ENCODE data around the gene RSBN1L.

The RSBN1L gene

DNA sequence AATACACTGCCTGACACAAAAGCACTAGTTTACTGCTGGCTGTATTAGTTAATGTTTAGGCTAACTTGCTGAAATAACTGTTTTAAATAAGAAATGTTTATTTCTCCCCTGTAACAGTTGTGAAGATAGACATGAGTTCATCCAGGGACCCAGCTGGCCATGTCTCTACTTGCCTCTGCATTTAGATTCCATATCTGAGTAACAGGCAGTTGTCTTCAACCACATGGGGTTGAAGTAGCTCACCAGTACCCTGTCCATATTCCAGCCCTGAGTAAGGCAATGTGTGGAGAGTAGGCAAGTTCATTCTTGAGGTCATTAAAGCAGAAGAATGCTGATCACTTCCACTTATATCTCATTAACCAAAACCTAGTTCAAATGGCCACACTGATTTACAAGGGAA is 31.1 kb upstream of the RSBN1L start:
- DNase-seq (ENCODE audit: low read depth): peak; percentile 94
- H3K4me3 ChIP-seq (ENCODE audit: low read length): no peak overlapping the region
- TF ChIP-seq, protein P1, sequence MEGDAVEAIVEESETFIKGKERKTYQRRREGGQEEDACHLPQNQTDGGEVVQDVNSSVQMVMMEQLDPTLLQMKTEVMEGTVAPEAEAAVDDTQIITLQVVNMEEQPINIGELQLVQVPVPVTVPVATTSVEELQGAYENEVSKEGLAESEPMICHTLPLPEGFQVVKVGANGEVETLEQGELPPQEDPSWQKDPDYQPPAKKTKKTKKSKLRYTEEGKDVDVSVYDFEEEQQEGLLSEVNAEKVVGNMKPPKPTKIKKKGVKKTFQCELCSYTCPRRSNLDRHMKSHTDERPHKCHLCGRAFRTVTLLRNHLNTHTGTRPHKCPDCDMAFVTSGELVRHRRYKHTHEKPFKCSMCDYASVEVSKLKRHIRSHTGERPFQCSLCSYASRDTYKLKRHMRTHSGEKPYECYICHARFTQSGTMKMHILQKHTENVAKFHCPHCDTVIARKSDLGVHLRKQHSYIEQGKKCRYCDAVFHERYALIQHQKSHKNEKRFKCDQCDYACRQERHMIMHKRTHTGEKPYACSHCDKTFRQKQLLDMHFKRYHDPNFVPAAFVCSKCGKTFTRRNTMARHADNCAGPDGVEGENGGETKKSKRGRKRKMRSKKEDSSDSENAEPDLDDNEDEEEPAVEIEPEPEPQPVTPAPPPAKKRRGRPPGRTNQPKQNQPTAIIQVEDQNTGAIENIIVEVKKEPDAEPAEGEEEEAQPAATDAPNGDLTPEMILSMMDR (IDR thresholded peaks at IDR 0.05; ENCODE audit: insufficient read depth, low read depth, low read length, missing control alignments): no peak

DNA sequence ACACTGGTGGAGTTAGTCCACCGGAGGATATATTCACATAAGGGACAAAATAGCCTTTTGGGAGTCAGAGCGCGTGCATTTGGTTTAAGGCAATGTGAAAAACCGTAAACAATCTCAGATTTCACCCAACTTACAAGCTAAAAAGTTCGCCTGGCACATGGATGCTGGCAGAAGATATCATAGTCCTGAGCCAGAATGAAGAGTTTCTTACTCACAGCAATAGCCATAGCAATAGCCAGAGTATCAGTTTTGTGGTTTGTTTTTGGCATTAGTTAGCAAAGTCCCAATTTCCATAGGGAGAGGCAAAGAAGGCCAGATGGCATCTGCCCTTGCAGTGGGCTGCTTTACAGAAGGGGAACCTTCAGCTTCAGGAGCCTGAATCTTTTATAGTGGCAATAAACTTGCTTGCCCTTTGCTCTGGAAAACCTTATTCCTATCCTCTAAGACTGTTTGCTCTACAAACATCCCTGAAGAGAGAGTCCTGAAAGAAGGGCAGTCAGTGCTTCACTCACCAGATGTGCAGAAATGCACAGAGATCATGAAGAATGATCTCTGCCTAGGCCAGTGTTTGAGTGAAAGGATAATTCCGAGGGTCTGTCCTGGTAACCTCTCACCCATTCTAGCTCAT is 28.7 kb upstream of the RSBN1L start:
- DNase-seq (ENCODE audit: low read depth): no peak
- TF ChIP-seq, protein P1 (IDR thresholded peaks at IDR 0.05; ENCODE audit: insufficient read depth, low read depth, low read length, missing control alignments): no peak

DNA sequence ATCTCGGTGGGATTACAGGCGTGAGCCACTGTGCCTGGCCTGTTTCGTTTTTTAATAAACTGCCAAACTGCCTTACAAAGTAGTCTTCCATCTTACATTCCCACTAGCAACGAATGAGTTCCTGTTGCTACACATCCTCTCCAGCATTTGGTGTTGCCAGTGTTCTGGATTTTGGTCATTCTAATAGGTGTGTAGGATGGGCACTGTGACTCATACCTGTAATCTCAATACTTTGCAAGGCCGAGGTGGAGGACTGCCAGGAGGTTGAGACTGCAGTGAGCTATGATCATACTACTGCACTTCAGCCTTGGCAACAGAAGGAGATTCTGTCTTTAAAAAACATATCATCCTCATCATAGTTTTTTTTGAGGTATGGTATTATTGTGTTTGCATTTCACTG is 21.4 kb upstream of the RSBN1L start:
- DNase-seq (ENCODE audit: low read depth): peak; percentile 95
- H3K4me3 ChIP-seq (ENCODE audit: low read length): no peak overlapping the region
- TF ChIP-seq, protein P1 (IDR thresholded peaks at IDR 0.05; ENCODE audit: insufficient read depth, low read depth, low read length, missing control alignments): no peak

More for the DNA sequence above, 28.7 kb upstream of the RSBN1L start:
- H3K4me3 ChIP-seq (ENCODE audit: low read length): no peak overlapping the region

DNA sequence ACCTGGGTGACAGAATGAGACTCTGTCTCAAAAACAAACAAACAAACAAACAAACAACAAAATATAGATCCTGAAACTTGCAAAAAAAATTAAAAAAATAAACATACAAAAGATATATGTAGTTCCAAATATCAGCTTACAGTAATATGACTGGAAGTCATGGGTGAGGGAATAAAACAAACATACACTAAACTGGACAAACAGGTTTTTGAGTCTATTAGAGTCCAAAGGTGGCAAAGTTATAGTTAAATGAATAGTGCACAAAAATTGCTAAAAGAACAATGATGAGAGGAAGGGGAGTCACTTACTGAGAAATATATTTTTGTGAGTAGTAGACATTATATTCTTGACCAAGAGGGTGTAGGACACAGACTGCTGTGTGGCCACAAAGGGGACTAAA is 16.7 kb upstream of the RSBN1L start:
- TF ChIP-seq, protein P1 (IDR thresholded peaks at IDR 0.05; ENCODE audit: insufficient read depth, low read depth, low read length, missing control alignments): no peak

DNA sequence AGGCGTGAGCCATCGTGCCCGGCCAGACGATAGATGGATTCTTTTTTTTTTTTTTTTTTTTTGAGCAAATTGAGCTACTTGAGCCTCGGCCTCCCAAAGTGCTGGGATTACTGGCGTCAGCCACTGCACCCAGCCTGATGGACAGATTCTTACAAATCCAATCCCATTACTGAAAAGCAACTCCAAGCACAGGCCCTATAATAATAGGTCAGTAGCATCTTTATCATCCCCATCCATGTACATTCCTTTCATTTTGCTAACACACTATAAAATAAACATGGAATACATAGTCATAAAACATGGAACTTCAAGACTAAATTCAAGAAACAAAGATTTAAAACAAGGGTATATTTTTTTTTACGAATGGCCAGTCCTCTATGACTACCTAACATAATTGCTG is 16.0 kb upstream of the RSBN1L start:
- DNase-seq (ENCODE audit: low read depth): no peak
- TF ChIP-seq, protein P1 (IDR thresholded peaks at IDR 0.05; ENCODE audit: insufficient read depth, low read depth, low read length, missing control alignments): no peak
- H3K4me3 ChIP-seq (ENCODE audit: low read length): no peak overlapping the region

More for the DNA sequence above, 16.7 kb upstream of the RSBN1L start:
- no peak overlapping the region for H3K4me3 ChIP-seq (ENCODE audit: low read length)
- peak; percentile 75 for DNase-seq (ENCODE audit: low read depth)

DNA sequence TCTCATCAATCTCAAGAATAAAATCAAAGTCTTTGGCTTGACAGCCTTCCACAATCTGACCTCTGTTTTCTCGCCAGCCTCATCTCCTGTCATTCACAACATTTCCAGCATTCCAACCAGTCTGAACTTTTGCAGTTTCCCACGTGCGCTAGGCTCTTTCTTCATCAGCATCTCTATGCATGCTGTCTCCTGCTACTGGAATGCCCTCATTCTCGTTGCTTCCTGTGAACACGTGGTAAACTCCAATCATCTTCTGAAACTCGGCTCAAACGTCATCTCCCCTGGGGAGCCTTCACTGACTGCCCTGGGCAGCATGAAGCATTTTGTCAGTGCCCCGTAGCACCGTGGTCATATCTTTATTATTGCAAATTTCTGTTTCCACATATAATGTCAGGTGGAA is 12.2 kb upstream of the RSBN1L start:
- TF ChIP-seq, protein P1 (IDR thresholded peaks at IDR 0.05; ENCODE audit: insufficient read depth, low read depth, low read length, missing control alignments): no peak
- peak; percentile 94 for DNase-seq (ENCODE audit: low read depth)
- no peak overlapping the region for H3K4me3 ChIP-seq (ENCODE audit: low read length)

DNA sequence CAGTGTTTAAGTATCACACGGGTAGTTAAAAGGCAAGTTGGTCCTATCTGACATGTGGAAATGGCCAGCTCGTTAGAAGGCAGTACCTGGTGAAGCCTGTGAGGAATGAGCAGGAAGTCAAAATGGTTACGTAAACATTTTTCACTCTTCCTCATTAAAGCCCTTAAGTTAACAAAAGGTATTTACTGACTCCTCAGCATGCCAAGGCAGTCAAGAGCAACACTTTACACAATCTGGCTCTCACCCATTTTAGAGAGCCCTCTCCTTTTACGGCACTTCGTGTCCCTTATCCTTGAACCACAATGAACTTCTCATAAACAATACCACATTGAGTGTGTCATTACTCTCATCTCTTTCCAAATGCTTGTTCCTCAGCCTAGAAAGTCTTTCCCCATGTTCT is 11.0 kb upstream of the RSBN1L start:
- no peak overlapping the region for H3K4me3 ChIP-seq (ENCODE audit: low read length)
- TF ChIP-seq, protein P1 (IDR thresholded peaks at IDR 0.05; ENCODE audit: insufficient read depth, low read depth, low read length, missing control alignments): peak; percentile 16
- DNase-seq (ENCODE audit: low read depth): peak; percentile 89
